Hematopoietic multipotent progenitor cell (in vitro differentiated cells): ENCODE measurements around the gene ZSWIM1. TPM values are rescaled to one million over a fixed set of nuclear protein-coding genes. Genes with fewer than 3 reads are reported as not detected.
"Not testable (repeated sequence)": the region's sequence is repeated elsewhere in the genome, so short reads cannot be mapped to it uniquely, and the experiment has no call there.

Source experiments
- DNase-seq, 3 donors: peaks; one replicate each; pipeline ENCODE4 v3.0.0-alpha.2; 2011 to 2015; ENCODE audit warnings: low read depth in 2 of 3, low spot score in 2 of 3
- total RNA-seq: library from RNA; depleted of rRNA; stranded (reverse); fragments of >200 nt; gene quantifications from one replicate; pipeline ENCODE4 v1.2.3, GENCODE V29; 2012

ZSWIM1 gene
- total RNA-seq, 1 donor = 32.6 TPM

GRCh38 chr20:45853484-45853883 is 27.5 kb upstream of the ZSWIM1 start:
- DNase-seq = no peak

- peak; percentile 86 to 100 (median 100) for DNase-seq
Measured at GRCh38 chr20:45857114-45857881, 23.7 kb upstream of the ZSWIM1 start, which contains the start of the genes ACOT8 and ZSWIM3. Gene ACOT8 (minus strand): TSS chr20:45857392. CDS start chr20:45857315, 77 bp downstream. Gene ZSWIM3 (plus strand): TSS chr20:45857614. CDS start chr20:45857826, 212 bp downstream.

- no peak for DNase-seq
Measured at GRCh38 chr20:45857882-45858216, 23.2 kb upstream of the ZSWIM1 start.

GRCh38 chr20:45859916-45860315 is 21.1 kb upstream of the ZSWIM1 start:
- DNase-seq = no peak

- DNase-seq = no peak
Measured at GRCh38 chr20:45860560-45861220, 20.3 kb upstream of the ZSWIM1 start.

GRCh38 chr20:45861221-45862075 is 19.6 kb upstream of the ZSWIM1 start:
- DNase-seq = peak in 1 of 3 donors; percentile 22

GRCh38 chr20:45863543-45864470 is 17.2 kb upstream of the ZSWIM1 start:
- no peak for DNase-seq

- no peak for DNase-seq
Measured at GRCh38 chr20:45866454-45866853, 14.6 kb upstream of the ZSWIM1 start.

- DNase-seq = no peak
Measured at GRCh38 chr20:45867136-45867818, 13.8 kb upstream of the ZSWIM1 start.

GRCh38 chr20:45867819-45868176 is 13.2 kb upstream of the ZSWIM1 start:
- no peak for DNase-seq

GRCh38 chr20:45872626-45873025 is 8.4 kb upstream of the ZSWIM1 start:
- DNase-seq = no peak

GRCh38 chr20:45873409-45874103 is 7.5 kb upstream of the ZSWIM1 start:
- DNase-seq = no peak

- not testable (repeated sequence) for DNase-seq
Measured at GRCh38 chr20:45874104-45874481, 6.9 kb upstream of the ZSWIM1 start.

- no peak for DNase-seq
Measured at GRCh38 chr20:45874576-45874975, 6.5 kb upstream of the ZSWIM1 start.

GRCh38 chr20:45878076-45878761 is 2.8 kb upstream of the ZSWIM1 start:
- DNase-seq = no peak

GRCh38 chr20:45882469-45883099 is 1.6 kb downstream of the ZSWIM1 start:
- no peak for DNase-seq

GRCh38 chr20:45883100-45883469 is 2.1 kb downstream of the ZSWIM1 start:
- no peak for DNase-seq
